DND-41 (cell line): ENCODE data around the gene FSIP1.

Source experiments
- EZH2 ChIP-seq: IDR thresholded peaks from 3 replicates; pipeline ENCODE4 v1.6.1; 2012; ENCODE audit warnings: borderline replicate concordance, low read depth, mild to moderate bottlenecking, moderate library complexity, low read length, inconsistent platforms; ENCODE audit not compliant: severe bottlenecking
- TF ChIP-seq, protein P1 (sequence below): IDR thresholded peaks from 2 replicates; pipeline ENCODE4 v1.5.1; 2012; ENCODE audit warnings: borderline replicate concordance, low read length, moderate library complexity, mild to moderate bottlenecking; ENCODE audit not compliant: poor library complexity, severe bottlenecking; ENCODE audit errors: extremely low read depth

DNA sequence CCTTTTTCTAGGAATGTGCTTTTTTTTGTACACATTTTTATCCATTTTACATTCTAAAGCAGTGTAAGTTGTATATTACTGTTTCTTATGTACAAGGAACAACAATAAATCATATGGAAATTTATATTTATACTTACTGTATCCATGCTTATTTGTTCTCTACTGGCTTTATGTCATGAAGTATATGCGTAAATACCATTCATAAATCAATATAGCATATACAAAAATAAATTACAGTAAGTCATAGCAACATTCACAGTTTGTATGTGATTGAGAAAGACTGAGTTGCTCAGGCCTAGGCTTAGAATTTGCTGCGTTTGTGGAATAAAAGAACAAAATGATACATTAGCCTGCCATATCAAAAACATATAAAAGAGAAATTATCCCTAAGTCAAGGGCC lies 185.3 kb downstream of the FSIP1 start:
- TF ChIP-seq, protein P1, sequence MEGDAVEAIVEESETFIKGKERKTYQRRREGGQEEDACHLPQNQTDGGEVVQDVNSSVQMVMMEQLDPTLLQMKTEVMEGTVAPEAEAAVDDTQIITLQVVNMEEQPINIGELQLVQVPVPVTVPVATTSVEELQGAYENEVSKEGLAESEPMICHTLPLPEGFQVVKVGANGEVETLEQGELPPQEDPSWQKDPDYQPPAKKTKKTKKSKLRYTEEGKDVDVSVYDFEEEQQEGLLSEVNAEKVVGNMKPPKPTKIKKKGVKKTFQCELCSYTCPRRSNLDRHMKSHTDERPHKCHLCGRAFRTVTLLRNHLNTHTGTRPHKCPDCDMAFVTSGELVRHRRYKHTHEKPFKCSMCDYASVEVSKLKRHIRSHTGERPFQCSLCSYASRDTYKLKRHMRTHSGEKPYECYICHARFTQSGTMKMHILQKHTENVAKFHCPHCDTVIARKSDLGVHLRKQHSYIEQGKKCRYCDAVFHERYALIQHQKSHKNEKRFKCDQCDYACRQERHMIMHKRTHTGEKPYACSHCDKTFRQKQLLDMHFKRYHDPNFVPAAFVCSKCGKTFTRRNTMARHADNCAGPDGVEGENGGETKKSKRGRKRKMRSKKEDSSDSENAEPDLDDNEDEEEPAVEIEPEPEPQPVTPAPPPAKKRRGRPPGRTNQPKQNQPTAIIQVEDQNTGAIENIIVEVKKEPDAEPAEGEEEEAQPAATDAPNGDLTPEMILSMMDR: no peak
- no peak for TF ChIP-seq EZH2
